Activated naive CD4-positive, alpha-beta T cell treated with anti-CD3 and anti-CD28 coated beads, Interleukin-2, amount 10 ng/mL, durations not matched to agents 7 days and 5 days (primary cell): ENCODE results near the gene HNRNPUL2.
"Not testable (repeated sequence)": the region's sequence is repeated elsewhere in the genome, so short reads cannot be mapped to it uniquely, and the experiment has no call there.

Experiments used
- CTCF ChIA-PET: fragments of 350-600 bp; sonication (Branson Sonifier 250); formaldehyde crosslinking; loops from one replicate; lab custom pipeline; 2021; ENCODE audit warnings: antibody characterized with exemption; lab: Charles Lee
- DNase-seq: peaks from one replicate; pipeline ENCODE4 v3.0.0-alpha.2; 2020
- H3K27ac Mint-ChIP-seq: one replicate; pipeline ENCODE4 v1.8.0; 2021; ENCODE audit warnings: mild to moderate bottlenecking, moderate library complexity, mixed read lengths
- H3K27me3 Mint-ChIP-seq: one replicate; pipeline ENCODE4 v1.8.0; 2021; ENCODE audit warnings: mild to moderate bottlenecking, mixed read lengths
- H3K36me3 Mint-ChIP-seq: one replicate; pipeline ENCODE4 v1.8.0; 2021; ENCODE audit warnings: mixed read lengths
- H3K4me1 Mint-ChIP-seq: one replicate; pipeline ENCODE4 v1.8.0; 2021; ENCODE audit warnings: mixed read lengths
- H3K4me3 Mint-ChIP-seq: one replicate; pipeline ENCODE4 v1.8.0; 2021; ENCODE audit warnings: mild to moderate bottlenecking, moderate library complexity, mixed read lengths
- H3K9me3 Mint-ChIP-seq: one replicate; pipeline ENCODE4 v1.8.0; 2021; ENCODE audit warnings: mixed read lengths

The HNRNPUL2 gene

DNA sequence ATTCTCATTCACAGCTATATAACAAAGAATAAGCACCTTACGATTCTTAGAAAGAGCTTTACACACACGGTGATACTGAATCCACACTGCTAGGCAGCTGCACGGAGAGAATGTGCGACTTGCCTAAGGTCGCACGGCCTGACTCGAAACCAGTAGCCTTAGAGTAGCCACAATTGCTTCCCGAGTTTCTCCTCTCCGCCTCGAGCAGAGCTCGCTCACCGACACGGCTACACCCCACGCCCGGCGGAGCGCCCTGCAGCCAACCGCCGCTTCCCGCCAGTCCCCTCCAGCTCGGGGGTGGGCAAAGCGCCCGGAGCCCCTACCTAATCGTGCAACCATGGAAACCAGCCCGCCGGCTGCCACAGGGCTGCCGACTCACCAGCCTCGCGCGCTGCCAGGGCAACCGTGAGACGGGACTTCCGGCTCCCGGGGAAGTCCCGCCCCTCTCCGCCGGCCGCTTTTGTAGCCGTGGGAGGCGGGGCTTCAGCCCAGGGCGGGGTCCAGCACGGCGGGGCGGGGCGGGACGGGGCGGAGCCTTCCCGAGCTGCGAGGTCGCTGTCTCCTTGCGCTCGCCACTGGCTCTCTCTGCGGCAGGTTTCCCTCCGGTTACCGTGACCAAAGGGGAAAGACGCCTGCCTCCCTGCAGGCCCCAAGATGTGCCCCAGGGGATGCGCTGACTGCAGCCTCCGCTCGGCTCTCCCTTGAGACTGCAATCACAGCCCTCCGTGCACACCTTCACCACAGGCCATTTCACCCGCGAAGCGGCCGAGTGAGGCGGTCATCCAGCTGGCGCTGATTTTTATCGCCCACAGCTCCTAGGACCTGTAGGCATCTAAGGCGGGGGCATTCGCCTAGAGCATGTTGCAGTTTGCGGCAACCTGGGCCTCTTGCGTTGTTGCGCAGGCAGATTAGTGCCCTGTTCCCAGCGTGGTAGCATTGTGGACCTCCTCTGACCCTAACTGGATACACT, 21.1 kb downstream of the HNRNPUL2 start:
- CTCF ChIA-PET = interaction anchor here (0.8 to 4.1 kb wide), 8 partner anchors 12 to 114 kb away, joined by 3 to 20 read pairs (median 4); partner anchors contain the start of genes HNRNPUL2 and LRRN4CL
- no peaks in the 10 kb centered on the region for H3K9me3 Mint-ChIP-seq
- H3K4me1 Mint-ChIP-seq = peaks cover 57% of the 10 kb centered on the region
- DNase-seq = peak; percentile 96
- H3K27me3 Mint-ChIP-seq = no peaks in the 10 kb centered on the region
- H3K27ac Mint-ChIP-seq = peak overlapping the region; percentile 66
- H3K4me3 Mint-ChIP-seq = peak overlapping the region; percentile 87
- H3K36me3 Mint-ChIP-seq = peaks cover 28% of the 10 kb centered on the region

DNA sequence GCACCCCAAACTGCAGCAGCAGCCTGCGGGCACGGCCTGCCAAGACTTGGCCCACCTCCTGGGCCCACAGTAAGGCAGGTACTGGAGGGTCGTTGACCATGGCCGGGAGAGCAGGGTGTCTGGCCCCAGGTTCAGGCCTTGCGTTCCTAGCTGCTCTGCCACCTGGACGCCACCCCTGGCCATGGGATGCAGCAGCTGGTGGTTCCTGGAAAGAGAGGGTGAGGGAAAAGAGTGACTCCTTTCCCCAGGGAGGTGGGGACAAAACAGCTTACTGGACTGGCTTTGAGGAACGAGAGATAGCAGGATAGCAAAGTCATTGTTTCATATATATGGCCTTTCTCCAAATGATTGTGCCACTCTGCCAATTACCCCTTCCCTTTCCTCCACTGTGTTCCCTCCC, 21.8 kb downstream of the HNRNPUL2 start:
- Mint-ChIP-seq H3K36me3 (peaks cover 26% of the 10 kb centered on the region), H3K4me3 (peak overlapping the region; percentile 87), H3K9me3 (no peaks in the 10 kb centered on the region), H3K27ac (peak overlapping the region; percentile 29), H3K27me3 (no peaks in the 10 kb centered on the region), H3K4me1 (peaks cover 51% of the 10 kb centered on the region)
- no peak for DNase-seq
- CTCF ChIA-PET = interaction anchor here (0.8 to 4.1 kb wide), 6 partner anchors 11 to 113 kb away, joined by 3 to 20 read pairs (median 4); partner anchors contain the start of gene HNRNPUL2

DNA sequence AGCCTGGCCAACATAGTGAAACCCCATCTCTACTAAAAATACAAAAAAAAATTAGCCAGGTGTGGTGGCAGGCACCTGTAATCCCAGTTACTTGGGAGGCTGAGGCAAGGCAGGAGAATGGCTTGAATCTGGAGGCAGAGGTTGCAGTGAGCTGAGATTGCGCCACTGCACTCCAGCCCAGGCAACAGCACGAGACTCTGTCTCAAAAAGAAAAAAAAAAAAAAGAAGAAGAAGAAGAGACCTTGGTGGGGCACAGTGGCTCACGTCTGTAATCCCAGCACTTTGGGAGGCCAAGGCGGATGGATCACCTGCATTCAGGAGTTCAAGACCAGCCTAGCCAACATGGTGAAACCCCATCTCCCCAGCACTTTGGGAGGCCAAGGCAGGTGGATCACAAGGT, 23.3 kb downstream of the HNRNPUL2 start:
- Mint-ChIP-seq H3K4me1 (peaks cover 38% of the 10 kb centered on the region), H3K36me3 (peaks cover 21% of the 10 kb centered on the region)
- not testable (repeated sequence) for H3K27me3 Mint-ChIP-seq, H3K9me3 Mint-ChIP-seq, H3K4me3 Mint-ChIP-seq, DNase-seq, H3K27ac Mint-ChIP-seq
- CTCF ChIA-PET = interaction anchor here (1.6 kb wide), 1 partner anchor 9 kb away, joined by 15 read pairs; no protein-coding TSS in a partner anchor

DNA sequence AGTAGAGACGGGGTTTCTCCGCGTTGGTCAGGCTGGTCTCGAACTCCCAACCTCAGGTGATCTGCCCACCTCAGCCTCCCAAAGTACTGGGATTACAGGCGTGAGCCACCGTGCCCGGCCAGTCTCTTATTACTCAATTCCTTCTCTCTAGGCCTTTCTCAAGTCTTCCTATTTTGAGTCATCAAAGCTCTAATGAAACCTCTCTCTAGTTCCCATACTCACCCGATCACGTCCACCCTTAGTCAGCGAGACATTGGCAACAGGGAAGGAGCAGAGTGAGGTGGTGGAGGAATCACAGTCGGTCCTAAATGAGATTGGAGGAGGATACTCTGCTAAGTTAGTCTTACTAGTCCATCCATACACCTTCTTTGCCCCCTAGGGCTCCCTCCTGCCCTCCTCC, 25.0 kb downstream of the HNRNPUL2 start:
- Mint-ChIP-seq H3K27me3 (no peaks in the 10 kb centered on the region), H3K9me3 (no peaks in the 10 kb centered on the region), H3K4me1 (peaks cover 21% of the 10 kb centered on the region), H3K4me3 (no peak overlapping the region), H3K36me3 (peaks cover 21% of the 10 kb centered on the region), H3K27ac (no peak overlapping the region)
- no peak for DNase-seq
- CTCF ChIA-PET = no interaction called here

DNA sequence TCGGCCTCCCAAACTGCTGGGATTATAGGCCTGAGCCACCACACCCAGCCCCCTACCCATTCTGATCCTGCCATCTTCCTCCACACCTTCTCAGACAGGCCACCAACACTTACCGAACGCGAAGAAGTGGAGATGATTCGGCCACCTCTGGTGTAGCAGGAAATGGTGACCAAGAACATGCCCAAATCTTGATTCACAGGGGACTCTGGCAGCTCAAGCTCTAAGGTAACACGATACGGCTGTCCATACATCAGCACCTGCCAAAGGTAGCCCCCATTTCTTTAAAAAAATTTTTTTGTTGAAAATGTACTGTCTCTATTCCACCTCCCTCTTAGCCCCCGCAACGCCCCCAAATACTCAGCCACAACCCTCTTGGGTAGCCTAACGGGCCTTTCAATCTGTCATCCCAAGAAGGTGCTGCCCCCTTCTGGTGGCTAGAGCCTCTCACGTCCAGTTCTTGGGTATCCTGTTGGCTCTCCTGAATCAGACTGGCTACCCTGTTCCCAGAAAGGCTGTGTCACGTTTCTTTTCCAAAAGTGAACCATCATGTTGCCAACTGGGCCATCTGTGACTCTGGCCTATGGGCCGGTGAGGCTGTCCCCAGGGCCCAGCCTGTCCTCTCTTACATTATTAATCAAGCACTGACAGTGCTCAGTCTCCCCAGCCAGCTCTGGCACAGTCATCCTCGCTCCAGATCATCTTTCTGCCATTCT, 32.6 kb downstream of the HNRNPUL2 start:
- no peaks in the 10 kb centered on the region for H3K9me3 Mint-ChIP-seq
- peak; percentile 86 for DNase-seq
- CTCF ChIA-PET = interaction anchor here (0.6 to 4.4 kb wide), 29 partner anchors 9 to 876 kb away, joined by 3 to 40 read pairs (median 4); partner anchors contain the start of genes B3GAT3, BSCL2, C11orf98 and CSKMT
- peak overlapping the region; percentile 33 for H3K27ac Mint-ChIP-seq
- no peak overlapping the region for H3K4me3 Mint-ChIP-seq
- no peaks in the 10 kb centered on the region for H3K27me3 Mint-ChIP-seq
- H3K36me3 Mint-ChIP-seq = peaks cover 23% of the 10 kb centered on the region
- peaks cover 6% of the 10 kb centered on the region for H3K4me1 Mint-ChIP-seq

DNA sequence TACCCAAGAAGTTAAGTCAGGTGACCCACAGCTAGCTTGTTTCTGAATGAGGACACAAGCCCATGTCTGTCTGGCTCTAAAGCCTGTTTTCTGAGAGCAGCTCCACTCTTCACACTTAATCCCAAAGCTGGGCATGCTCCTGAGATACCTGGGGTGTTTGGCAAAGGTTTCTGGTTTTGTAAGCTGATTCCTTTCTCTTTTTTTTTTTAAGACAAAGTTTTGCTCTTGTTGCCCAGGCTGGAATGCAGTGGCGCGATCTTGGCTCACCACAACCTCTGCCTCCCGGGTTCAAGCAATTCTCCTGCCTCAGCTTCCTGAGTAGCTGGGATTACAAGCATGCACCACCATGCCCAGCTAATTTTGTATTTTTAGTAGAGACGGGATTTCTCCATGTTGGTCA, 33.6 kb downstream of the HNRNPUL2 start:
- CTCF ChIA-PET = interaction anchor here (0.6 to 4.4 kb wide), 20 partner anchors 10 to 293 kb away, joined by 3 to 40 read pairs (median 5); partner anchors contain the start of genes BSCL2, GNG3, LBHD1 and MTA2
- H3K27me3 Mint-ChIP-seq, H3K4me1 Mint-ChIP-seq, H3K4me3 Mint-ChIP-seq, H3K9me3 Mint-ChIP-seq, H3K27ac Mint-ChIP-seq, DNase-seq: not testable (repeated sequence)
- peaks cover 25% of the 10 kb centered on the region for H3K36me3 Mint-ChIP-seq

DNA sequence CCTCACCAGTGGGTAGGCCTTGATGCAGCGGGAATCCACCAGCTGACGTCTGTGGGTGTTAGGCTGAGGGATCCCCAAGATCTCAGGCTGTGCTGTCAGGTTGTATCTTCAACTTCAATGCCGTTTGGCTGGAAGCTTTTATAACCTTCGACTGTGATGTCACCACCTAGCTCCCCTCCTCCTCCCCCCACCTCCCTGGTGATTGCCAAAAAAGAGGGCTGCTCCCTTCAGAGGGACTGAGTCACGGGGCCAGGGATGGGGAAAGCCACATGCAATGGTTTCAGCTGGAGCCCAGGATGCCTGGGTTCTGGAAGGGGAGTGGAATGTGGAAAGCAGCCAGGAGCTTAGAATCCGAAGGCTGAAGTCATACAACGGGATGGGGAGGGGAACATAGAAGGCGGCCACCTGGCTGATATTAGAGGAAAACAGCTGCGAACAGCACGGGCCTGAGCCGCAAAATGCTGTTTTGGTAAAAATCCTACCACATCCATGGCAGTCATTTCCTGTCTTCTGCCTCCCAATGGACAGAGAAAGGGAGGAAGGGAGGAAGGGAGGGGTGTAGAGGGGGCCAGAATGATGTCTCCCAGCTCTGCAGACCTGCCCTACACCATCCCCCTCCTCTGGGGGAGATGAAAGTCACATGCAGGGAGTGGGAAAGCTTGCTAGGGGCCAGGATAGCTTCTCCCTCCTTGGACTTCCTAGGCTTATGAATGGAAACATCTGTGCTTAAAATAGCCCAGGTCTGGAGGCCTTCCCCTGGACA, 37.7 kb downstream of the HNRNPUL2 start, which contains the start of gene LRRN4CL:
LRRN4CL (minus strand) TSS at position 110 of the 763 bp plus-strand sequence. CDS start 1,022 bp downstream, outside the sequence.
- Mint-ChIP-seq H3K27me3 (peaks cover 29% of the 10 kb centered on the region), H3K9me3 (no peaks in the 10 kb centered on the region), H3K4me3 (no peak within 1 kb of the TSS), H3K4me1 (peaks cover under 1% of the 10 kb centered on the region), H3K27ac (no peak within 1 kb of the TSS), H3K36me3 (peaks cover 23% of the 10 kb centered on the region)
- CTCF ChIA-PET = interaction anchor here (1.0 to 2.1 kb wide), 5 partner anchors 9 to 129 kb away, joined by 3 to 11 read pairs (median 4); partner anchors contain the start of gene MTA2
- no peak for DNase-seq

DNA sequence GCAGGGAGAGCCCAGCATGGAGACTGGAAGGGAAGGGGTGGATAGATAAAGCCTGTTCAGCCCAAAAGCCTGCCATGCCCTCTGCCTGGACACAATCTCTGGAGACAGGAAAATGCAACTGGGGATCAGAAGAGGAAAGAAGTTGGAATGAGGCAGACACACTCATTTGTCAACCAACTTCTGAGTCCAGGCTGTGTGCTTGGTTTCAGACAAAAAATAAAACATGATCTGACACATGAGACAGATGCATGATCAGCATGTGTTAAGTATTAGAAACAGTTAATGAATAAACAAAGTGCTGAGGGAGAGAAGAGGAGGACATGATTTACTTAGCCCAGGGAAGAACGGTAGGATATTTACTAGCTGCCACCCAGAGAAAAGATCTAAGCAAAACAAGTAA, 38.8 kb downstream of the HNRNPUL2 start:
- Mint-ChIP-seq H3K27ac (no peak overlapping the region), H3K27me3 (peaks cover 29% of the 10 kb centered on the region), H3K9me3 (no peaks in the 10 kb centered on the region), H3K36me3 (peaks cover 20% of the 10 kb centered on the region), H3K4me3 (no peak overlapping the region), H3K4me1 (no peaks in the 10 kb centered on the region)
- DNase-seq = no peak
- CTCF ChIA-PET = interaction anchor here (0.6 to 2.1 kb wide), 5 partner anchors 8 to 199 kb away, joined by 3 to 11 read pairs (median 4); partner anchors contain the start of gene MTA2

DNA sequence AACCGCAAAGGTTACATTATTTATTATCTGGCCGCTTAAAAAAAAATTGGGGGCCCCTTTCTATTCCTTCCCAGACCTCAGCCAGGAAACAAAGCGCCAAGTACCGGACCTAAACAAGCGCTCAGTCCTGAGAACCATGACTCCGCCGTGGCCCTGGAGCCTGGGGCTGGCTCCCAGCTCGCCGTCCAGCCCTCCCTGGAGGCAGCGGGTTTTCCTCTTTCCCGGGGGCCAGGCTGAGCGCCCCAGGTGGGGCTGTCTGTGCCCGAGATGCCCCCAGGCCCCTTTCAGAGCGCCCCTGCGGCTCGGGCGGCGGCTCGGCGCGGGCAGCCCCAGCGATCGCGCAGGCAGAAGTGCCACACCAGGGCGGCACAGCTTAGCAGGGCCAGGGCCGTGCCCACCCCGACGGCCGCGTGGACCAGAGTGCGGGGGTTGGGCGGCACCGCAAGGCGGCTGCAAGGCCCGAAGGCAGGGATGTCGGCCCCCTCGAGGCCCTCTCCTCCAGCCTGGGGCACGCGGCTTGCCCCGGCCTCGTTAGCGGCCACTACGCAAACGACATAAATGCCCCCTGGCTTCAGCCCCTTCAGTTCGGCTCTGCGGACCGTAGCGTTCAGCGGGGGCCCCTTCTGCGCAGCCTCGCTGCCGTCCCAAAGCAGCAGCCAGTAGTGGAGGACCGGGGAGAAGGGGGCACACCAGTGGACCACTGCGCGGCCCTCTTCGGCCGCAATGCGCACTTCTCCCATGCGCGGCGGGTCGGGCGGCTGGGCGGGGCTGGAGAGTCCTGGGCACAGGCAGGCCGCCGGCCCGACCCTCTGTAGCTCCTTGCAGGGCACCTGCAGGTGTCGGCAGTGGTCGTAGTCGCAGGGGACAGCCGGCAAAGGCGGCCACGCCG, 39.5 kb downstream of the HNRNPUL2 start:
- H3K36me3 Mint-ChIP-seq = peaks cover 18% of the 10 kb centered on the region
- no peaks in the 10 kb centered on the region for H3K4me1 Mint-ChIP-seq
- H3K27me3 Mint-ChIP-seq = peaks cover 29% of the 10 kb centered on the region
- CTCF ChIA-PET = interaction anchor here (0.6 to 0.8 kb wide), 2 partner anchors 95 to 198 kb away, joined by 3 to 5 read pairs; no protein-coding TSS in a partner anchor
- no peak overlapping the region for H3K27ac Mint-ChIP-seq
- H3K4me3 Mint-ChIP-seq = no peak overlapping the region
- no peak for DNase-seq
- H3K9me3 Mint-ChIP-seq = no peaks in the 10 kb centered on the region

DNA sequence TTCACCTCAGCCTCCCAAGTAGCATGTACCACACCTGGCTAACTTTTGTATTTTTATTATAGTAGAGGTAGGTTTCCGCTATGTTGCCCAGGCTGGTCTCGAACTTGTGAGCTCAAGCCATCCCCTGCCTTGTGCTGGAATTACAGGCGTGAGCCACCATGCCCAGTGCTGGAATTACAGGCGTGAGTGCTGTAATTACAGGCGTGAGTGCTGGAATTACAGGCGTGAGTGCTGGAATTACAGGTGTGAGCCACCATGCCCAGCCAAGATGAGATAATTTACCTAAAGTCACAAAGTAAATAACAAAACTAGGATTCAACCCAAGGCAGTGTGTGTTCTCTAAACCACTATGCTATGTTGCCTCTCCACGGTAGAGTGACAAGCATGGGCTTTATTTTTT, 44.7 kb downstream of the HNRNPUL2 start:
- Mint-ChIP-seq H3K9me3 (no peaks in the 10 kb centered on the region), H3K4me3 (no peak overlapping the region), H3K36me3 (peaks cover 8% of the 10 kb centered on the region), H3K4me1 (peaks cover 25% of the 10 kb centered on the region), H3K27ac (no peak overlapping the region), H3K27me3 (peaks cover 11% of the 10 kb centered on the region)
- DNase-seq = no peak
- CTCF ChIA-PET = interaction anchor here (2.9 kb wide), 1 partner anchor 11 kb away, joined by 11 read pairs; no protein-coding TSS in a partner anchor

DNA sequence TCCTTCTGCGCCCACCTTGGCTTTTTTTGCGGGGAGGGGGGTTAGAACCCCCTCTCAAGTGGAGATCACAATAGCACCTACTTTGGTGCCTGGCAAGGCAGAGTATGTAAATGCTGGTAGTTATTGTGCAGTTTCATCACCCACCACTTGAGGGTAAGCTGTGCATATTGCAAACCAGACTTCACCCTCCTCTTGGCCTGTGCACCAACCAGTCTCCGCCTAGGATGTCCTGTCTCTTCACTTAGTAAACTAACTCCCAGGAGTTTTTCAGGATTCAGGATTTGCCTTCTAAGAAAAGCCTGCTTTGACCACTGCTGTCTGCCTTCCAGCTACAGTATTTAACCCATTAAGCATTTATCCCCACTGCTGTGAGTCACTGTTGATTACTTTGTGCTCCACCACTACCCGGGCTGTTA, 46.4 kb downstream of the HNRNPUL2 start:
- H3K27ac Mint-ChIP-seq = peak overlapping the region; percentile 49
- H3K4me3 Mint-ChIP-seq = peak overlapping the region; percentile 6
- peaks cover 39% of the 10 kb centered on the region for H3K4me1 Mint-ChIP-seq
- H3K36me3 Mint-ChIP-seq = peaks cover 20% of the 10 kb centered on the region
- no peaks in the 10 kb centered on the region for H3K27me3 Mint-ChIP-seq
- CTCF ChIA-PET = interaction anchor here (0.6 to 3.1 kb wide), 20 partner anchors 9 to 340 kb away, joined by 3 to 40 read pairs (median 4); partner anchors contain the start of genes BSCL2, C11orf98, CSKMT and GNG3
- DNase-seq = peak; percentile 61
- no peaks in the 10 kb centered on the region for H3K9me3 Mint-ChIP-seq
